ENCODE results near the gene MAGI1.

Gene MAGI1

GRCh38 chr3:65678516-65678915 is 360.2 kb downstream of the MAGI1 start:
- no peak for DNase-seq (ENCODE audit: insufficient read length)
- no peak for FAIRE-seq
- TF ChIP-seq TAF1 (IDR thresholded peaks at IDR 0.05; ENCODE audit: borderline replicate concordance, low read depth, low read length) (no peak), POLR2A (IDR thresholded peaks at IDR 0.05; ENCODE audit: low read depth, low read length) (no peak), POLR2AphosphoS5 (IDR thresholded peaks at IDR 0.05; ENCODE audit: low read depth, low read length) (no peak)

GRCh38 chr3:65677486-65678010 is 361.2 kb downstream of the MAGI1 start:
- TF ChIP-seq TAF1 (IDR thresholded peaks at IDR 0.05; ENCODE audit: borderline replicate concordance, low read depth, low read length) = no peak
- FAIRE-seq (no peak), DNase-seq (ENCODE audit: insufficient read length) (no peak)

GRCh38 chr3:65676580-65676979 is 362.1 kb downstream of the MAGI1 start:
- no peak for DNase-seq (ENCODE audit: insufficient read length)
- no peak for FAIRE-seq
- TF ChIP-seq POLR2AphosphoS5 (IDR thresholded peaks at IDR 0.05; ENCODE audit: low read depth, low read length) = no peak
- no peak for TF ChIP-seq TAF1 (IDR thresholded peaks at IDR 0.05; ENCODE audit: borderline replicate concordance, low read depth, low read length)
- no peak for TF ChIP-seq POLR2A (IDR thresholded peaks at IDR 0.05; ENCODE audit: low read depth, low read length)

- no peak for FAIRE-seq
- no peak for TF ChIP-seq TAF1 (IDR thresholded peaks at IDR 0.05; ENCODE audit: borderline replicate concordance, low read depth, low read length)
- TF ChIP-seq POLR2AphosphoS5 (IDR thresholded peaks at IDR 0.05; ENCODE audit: low read depth, low read length) = no peak
- TF ChIP-seq POLR2A (IDR thresholded peaks at IDR 0.05; ENCODE audit: low read depth, low read length) = no peak
Measured at GRCh38 chr3:65675011-65675410, 363.7 kb downstream of the MAGI1 start.

GRCh38 chr3:65674226-65674625 is 364.5 kb downstream of the MAGI1 start:
- DNase-seq (ENCODE audit: insufficient read length) (no peak), FAIRE-seq (no peak)
- TF ChIP-seq POLR2AphosphoS5 (IDR thresholded peaks at IDR 0.05; ENCODE audit: low read depth, low read length) (no peak), POLR2A (IDR thresholded peaks at IDR 0.05; ENCODE audit: low read depth, low read length) (no peak), TAF1 (IDR thresholded peaks at IDR 0.05; ENCODE audit: borderline replicate concordance, low read depth, low read length) (no peak)

More at GRCh38 chr3:65675011-65675410, 363.7 kb downstream of the MAGI1 start:
- no peak for DNase-seq (ENCODE audit: insufficient read length)

GRCh38 chr3:65672871-65673815 is 365.6 kb downstream of the MAGI1 start:
- TF ChIP-seq TAF1 (IDR thresholded peaks at IDR 0.05; ENCODE audit: borderline replicate concordance, low read depth, low read length) (no peak), POLR2AphosphoS5 (IDR thresholded peaks at IDR 0.05; ENCODE audit: low read depth, low read length) (no peak), POLR2A (IDR thresholded peaks at IDR 0.05; ENCODE audit: low read depth, low read length) (no peak)
- FAIRE-seq (peak; percentile 66), DNase-seq (ENCODE audit: insufficient read length) (no peak)

- FAIRE-seq (no peak), DNase-seq (ENCODE audit: insufficient read length) (no peak)
- TF ChIP-seq POLR2A (IDR thresholded peaks at IDR 0.05; ENCODE audit: low read depth, low read length) = no peak
Measured at GRCh38 chr3:65672061-65672460, 366.7 kb downstream of the MAGI1 start.

- no peak for TF ChIP-seq POLR2A (IDR thresholded peaks at IDR 0.05; ENCODE audit: low read depth, low read length)
- TF ChIP-seq TAF1 (IDR thresholded peaks at IDR 0.05; ENCODE audit: borderline replicate concordance, low read depth, low read length) = no peak
- TF ChIP-seq POLR2AphosphoS5 (IDR thresholded peaks at IDR 0.05; ENCODE audit: low read depth, low read length) = no peak
- FAIRE-seq = no peak
- no peak for DNase-seq (ENCODE audit: insufficient read length)
Measured at GRCh38 chr3:65671004-65671403, 367.7 kb downstream of the MAGI1 start.

GRCh38 chr3:65669163-65669875 is 369.4 kb downstream of the MAGI1 start:
- FAIRE-seq = peak; percentile 17
- TF ChIP-seq TAF1 (IDR thresholded peaks at IDR 0.05; ENCODE audit: borderline replicate concordance, low read depth, low read length) (no peak), POLR2A (IDR thresholded peaks at IDR 0.05; ENCODE audit: low read depth, low read length) (no peak), POLR2AphosphoS5 (IDR thresholded peaks at IDR 0.05; ENCODE audit: low read depth, low read length) (no peak)
- DNase-seq (ENCODE audit: insufficient read length) = no peak

- TF ChIP-seq POLR2A (IDR thresholded peaks at IDR 0.05; ENCODE audit: low read depth, low read length) (no peak), POLR2AphosphoS5 (IDR thresholded peaks at IDR 0.05; ENCODE audit: low read depth, low read length) (no peak), TAF1 (IDR thresholded peaks at IDR 0.05; ENCODE audit: borderline replicate concordance, low read depth, low read length) (no peak)
- no peak for DNase-seq (ENCODE audit: insufficient read length)
- no peak for FAIRE-seq
Measured at GRCh38 chr3:65667963-65668362, 370.8 kb downstream of the MAGI1 start.

- FAIRE-seq (no peak), DNase-seq (ENCODE audit: insufficient read length) (no peak)
- TF ChIP-seq POLR2AphosphoS5 (IDR thresholded peaks at IDR 0.05; ENCODE audit: low read depth, low read length) (no peak), TAF1 (IDR thresholded peaks at IDR 0.05; ENCODE audit: borderline replicate concordance, low read depth, low read length) (no peak), POLR2A (IDR thresholded peaks at IDR 0.05; ENCODE audit: low read depth, low read length) (no peak)
Measured at GRCh38 chr3:65666448-65667091, 372.1 kb downstream of the MAGI1 start.

Measured in GM12892 (cell line).